HG03575 (cell line): Measurements from ENCODE around the gene GDF11.

Experiments
- ATAC-seq: cut with Tn5 transposase; IDR thresholded peaks from one replicate; pipeline ENCODE4 v1.9.1; 2021; ENCODE audit not compliant: unreplicated experiment, insufficient number of reproducible peaks, low FRiP score; ENCODE audit errors: extremely low read depth

Gene GDF11

GRCh38 chr12:55705782-55706402 lies 37.0 kb upstream of the GDF11 start:
- ATAC-seq = no peak

GRCh38 chr12:55706568-55707218 lies 36.2 kb upstream of the GDF11 start:
- no peak for ATAC-seq

GRCh38 chr12:55707219-55707671 lies 35.7 kb upstream of the GDF11 start:
- ATAC-seq = no peak

GRCh38 chr12:55707841-55708694 lies 34.9 kb upstream of the GDF11 start, which contains the start of gene ITGA7:
Gene ITGA7 (minus strand): TSS chr12:55707904. CDS start chr12:55707682, 222 bp downstream.
- ATAC-seq = no peak

DNA sequence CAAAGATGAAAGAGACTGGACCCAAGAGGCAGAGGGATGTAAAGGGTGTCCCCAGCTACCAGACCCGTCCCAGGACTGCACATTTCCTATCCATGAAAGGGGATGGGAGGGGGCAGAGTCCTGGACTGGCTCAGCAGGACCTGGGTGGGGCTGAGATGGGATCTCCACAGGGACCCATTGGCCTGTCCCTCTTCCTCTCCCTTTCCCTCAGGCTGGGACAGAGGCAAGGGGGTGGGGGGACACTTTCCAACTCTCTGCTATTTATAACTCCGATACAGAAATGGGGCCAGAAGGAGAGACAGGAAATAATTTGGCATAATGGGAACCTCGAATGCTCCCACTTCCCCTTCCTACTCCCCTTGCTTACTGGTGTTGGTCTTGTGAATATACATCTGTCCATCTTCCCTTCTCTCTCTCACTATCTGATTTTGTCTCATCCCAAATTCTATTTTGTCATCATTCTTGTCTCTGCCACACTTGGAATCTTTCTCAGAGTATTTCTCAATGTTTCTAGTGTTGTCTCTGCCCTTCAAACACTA lies 34.2 kb upstream of the GDF11 start:
- ATAC-seq = no peak

DNA sequence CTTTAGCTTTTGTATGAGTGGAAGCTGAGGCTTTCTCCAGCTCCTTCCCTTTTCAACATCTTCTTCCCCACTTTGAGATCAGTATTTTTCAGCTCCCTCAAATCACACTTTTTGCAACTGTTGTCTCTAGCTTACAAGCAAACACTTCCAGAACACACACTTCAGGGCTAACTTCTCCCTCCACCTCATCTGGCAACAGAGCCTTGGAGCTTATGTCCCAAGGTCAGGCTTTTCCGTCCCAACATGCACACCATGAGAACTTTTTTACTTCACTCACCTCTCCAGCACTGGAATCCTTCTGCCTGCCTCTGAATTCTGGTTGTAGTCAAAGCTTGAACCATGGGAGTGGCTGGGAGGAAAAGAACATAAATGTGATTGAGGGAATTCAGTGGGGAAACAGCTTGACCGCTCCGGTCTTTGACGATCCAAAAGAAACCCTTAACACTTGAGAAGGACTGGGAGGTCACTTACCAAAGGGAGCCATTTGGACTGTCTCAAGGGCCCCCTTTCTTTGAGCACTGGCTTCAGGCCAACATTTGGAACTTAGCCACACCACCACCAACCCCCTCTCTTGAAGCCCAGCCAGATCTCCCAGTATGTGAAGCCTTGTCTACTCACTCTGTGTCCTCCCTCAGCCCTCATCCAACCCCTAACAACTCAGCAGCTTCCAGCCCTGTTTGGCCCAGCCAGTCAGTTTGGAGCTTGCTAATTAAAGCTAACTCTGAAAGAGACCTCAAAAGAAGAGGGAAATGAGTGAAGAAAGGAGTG lies 31.0 kb upstream of the GDF11 start:
- ATAC-seq = no peak

DNA sequence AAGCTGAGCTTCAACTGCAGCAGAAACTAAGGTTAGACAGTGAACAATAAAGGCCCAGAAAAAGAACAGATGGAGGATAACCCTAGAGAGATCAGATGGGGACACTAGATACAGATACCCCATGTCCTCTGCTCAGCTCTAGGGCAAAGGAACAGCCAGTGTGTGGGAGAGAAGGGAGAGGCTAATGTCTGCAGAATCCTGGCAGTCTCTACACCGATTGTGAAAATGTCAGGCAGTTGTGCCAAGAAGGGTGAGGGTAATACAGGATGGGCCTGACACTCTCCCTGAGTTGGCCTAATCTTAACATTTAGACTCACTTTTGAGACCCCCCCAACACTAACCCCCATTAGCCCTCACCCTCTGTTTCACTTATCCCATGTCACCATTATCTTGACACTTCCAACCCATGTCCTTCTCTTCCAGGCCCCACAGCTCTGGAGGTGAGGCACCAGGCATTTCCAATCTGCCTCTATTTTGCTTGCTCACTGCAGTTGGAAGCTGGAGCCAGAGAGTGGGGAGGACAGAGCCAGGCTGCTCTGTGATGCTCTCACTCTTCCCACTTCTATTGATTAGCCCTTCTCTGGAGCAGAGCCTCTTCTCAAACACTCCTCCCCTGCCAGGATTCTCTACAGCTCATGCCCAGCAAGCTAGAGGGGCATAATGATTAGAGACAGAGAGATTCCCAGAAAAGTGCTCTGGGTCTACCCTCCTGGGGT lies 30.1 kb upstream of the GDF11 start:
- ATAC-seq = no peak

- no peak for ATAC-seq
Observed at GRCh38 chr12:55713721-55714120, 29.2 kb upstream of the GDF11 start.

- no peak for ATAC-seq
Observed at GRCh38 chr12:55715169-55715764, 27.7 kb upstream of the GDF11 start.

DNA sequence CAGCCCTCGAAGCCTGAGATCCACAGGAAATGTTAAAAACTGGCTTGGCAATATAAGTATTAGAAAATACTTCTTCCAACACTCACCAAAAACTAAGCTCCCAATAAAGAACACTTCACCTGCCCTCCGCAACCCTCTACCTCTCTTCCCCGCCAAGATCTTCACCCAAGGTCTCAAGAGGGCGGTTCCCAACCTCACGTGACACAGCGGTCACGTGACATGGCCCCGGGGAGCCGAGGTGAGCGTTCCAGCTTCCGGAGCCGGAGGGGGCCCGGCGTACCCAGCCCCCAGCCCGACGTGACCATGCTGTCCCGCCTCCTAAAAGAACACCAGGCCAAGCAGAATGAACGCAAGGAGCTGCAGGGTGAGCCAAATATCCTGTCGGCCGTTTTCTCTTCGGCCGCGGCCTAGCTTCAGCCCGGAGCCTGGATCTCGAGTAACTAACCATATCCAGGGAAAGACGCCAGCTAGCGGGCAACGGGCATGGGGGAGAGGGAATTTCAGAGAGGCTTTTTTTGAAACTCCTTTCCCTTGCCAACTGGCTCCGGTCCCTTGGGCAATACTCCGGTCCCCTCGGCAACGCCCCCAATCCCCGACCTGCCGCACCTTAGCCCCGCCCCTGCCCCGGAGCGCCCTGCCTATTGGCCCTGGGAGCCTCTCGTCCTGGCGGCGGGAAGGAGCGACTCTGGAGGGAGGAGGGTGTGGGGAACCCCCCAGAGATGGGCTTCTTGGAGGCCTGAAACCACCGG lies 26.9 kb upstream of the GDF11 start, which contains the start of gene BLOC1S1:
BLOC1S1 (plus strand) TSS at position 214 of the 749 bp plus-strand sequence; CDS start at position 220, 6 bp downstream.
- ATAC-seq = no peak

DNA sequence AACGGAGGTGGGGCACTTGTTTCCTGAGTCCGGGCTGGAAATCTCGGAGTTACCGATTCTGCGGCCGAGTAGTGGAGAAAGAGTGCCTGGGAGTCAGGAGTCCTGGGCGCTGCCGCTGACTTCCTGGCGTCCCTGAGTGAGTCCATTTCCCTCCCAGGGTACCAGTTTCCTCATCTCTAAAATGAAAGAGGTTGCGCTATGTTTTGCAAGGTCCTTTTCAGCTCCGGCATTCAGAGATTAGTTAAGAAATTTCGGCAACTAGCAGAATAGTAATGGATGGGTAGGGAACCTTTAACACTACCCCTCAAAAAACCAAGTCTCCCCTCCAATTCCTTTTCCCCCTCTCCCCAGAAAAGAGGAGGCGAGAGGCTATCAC lies 26.4 kb upstream of the GDF11 start:
- no peak for ATAC-seq

DNA sequence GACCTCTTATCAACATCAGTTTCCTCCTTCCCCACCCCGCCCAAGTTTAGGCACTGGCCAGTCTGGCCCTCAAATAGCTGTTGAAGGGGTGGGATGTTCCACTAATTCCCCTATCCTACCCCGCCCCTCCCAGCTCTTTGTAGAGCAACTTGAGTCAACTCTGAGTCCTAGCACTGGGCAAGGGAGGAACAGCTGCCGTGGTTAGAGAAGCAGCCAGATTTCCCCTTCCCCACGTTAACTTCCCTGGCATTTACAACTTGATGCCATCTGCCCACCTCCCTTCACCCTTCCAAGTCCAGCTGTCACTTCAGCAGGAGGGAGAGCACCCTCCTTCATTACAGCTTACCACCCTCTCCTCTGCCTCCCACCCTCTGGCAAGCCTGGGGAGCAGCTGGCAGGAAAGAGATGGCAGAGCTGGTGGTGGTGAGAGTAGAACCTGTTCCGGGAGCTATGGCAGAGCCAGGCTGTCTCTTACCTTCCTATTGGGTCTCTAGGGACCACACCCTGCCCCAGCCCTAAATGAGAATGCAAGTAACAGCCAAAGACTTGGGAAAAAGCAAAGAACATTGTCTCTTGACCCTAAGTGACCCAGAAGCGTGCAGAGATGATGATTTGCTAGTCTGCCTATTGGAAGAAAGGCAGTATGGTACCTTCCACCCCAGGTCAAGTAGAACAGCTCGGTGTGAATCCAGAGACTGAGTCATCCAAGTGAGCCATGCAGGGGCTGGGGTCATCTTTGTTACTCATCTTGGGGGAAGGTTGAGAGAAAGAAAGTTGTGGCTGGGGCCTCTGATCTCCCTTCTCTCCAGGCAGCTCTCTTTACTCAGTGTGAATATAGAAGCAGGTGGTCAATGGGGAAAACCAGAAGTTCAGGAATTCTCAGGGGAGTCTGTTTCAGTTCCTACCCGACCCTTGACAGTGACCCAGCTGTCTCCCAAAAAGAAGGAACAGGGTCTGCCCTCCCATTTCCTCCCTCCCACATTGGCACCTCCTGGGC lies 25.6 kb upstream of the GDF11 start:
- ATAC-seq = no peak

GRCh38 chr12:55718015-55718414 lies 24.9 kb upstream of the GDF11 start:
- ATAC-seq = no peak

DNA sequence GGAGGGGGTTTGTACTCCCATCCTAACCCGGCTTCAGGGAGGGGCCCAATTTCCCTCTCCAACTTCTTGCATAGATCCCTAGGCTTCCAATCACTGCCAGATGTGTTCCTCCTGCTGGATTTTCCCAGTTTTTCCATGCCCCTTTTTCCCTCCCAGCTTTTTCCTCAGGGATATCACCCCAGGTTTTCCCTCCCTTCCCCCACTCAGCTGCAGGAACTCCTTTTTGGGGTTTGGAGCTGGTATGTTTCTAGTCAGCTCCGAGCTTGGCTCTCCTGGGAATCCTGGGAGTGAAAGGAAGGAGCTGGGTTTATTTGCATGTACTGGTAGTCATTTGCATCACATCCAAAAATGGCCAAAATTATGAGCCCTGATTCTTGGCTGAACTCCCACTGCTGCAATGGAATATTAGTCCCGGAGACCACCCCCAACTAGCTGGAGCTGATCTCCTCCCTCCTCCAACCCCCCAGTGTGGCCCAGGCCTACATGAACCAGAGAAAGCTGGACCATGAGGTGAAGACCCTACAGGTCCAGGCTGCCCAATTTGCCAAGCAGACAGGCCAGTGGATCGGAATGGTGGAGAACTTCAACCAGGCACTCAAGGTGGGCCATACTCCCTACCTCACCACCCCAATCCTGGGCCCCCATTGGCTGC lies 24.2 kb upstream of the GDF11 start:
- ATAC-seq = no peak

DNA sequence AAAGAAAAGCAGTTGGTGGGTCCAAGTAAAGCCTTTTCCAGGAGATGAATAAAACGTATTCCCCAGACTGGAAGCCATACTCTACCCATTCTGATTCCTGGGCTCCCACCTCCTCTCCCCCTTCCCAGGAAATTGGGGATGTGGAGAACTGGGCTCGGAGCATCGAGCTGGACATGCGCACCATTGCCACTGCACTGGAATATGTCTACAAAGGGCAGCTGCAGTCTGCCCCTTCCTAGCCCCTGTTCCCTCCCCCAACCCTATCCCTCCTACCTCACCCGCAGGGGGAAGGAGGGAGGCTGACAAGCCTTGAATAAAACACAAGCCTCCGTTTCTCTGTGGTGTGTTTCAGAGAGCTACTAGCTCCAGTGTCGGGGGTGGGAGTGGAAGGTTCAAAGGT lies 23.6 kb upstream of the GDF11 start:
- ATAC-seq = no peak
